Midbrain (tissue), 1 donor: ENCODE measurements around the gene STK4.
A peak's percentile ranks its signal among the peaks of the same experiment; 100 is the strongest.

ENCODE experiments used
- DNase-seq: peaks from one replicate; lab custom pipeline; 2025; lab: John Stamatoyannopoulos, UW

STK4 gene

GRCh38 chr20:45028424-45029136, 62.3 kb downstream of the STK4 start:
- no peak for DNase-seq

- DNase-seq, result no peak
Measured at GRCh38 chr20:45029884-45030283, 63.6 kb downstream of the STK4 start.

GRCh38 chr20:45032276-45032675, 66.0 kb downstream of the STK4 start:
- DNase-seq, result no peak

GRCh38 chr20:45032781-45033180, 66.5 kb downstream of the STK4 start:
- DNase-seq, result no peak

GRCh38 chr20:45034436-45034835, 68.1 kb downstream of the STK4 start:
- no peak for DNase-seq

- no peak for DNase-seq
Measured at GRCh38 chr20:45036044-45036755, 69.9 kb downstream of the STK4 start.

GRCh38 chr20:45037050-45037449, 70.7 kb downstream of the STK4 start:
- DNase-seq, result no peak

- no peak for DNase-seq
Measured at GRCh38 chr20:45037635-45038034, 71.3 kb downstream of the STK4 start.

GRCh38 chr20:45038745-45039474, 72.6 kb downstream of the STK4 start:
- DNase-seq, result no peak

- DNase-seq, result peak; percentile 34
Measured at GRCh38 chr20:45039475-45039820, 73.1 kb downstream of the STK4 start.

- no peak for DNase-seq
Measured at GRCh38 chr20:45041464-45042337, 75.4 kb downstream of the STK4 start.

GRCh38 chr20:45042978-45043377, 76.7 kb downstream of the STK4 start:
- no peak for DNase-seq

- DNase-seq, result peak; percentile 84
Measured at GRCh38 chr20:45044084-45044573, 77.8 kb downstream of the STK4 start.

GRCh38 chr20:45044601-45045000, 78.3 kb downstream of the STK4 start:
- DNase-seq, result no peak

GRCh38 chr20:45047581-45048119, 81.3 kb downstream of the STK4 start:
- DNase-seq, result no peak

GRCh38 chr20:45049438-45049837, 83.1 kb downstream of the STK4 start:
- peak; percentile 67 for DNase-seq

GRCh38 chr20:45049904-45050471, 83.7 kb downstream of the STK4 start:
- DNase-seq, result peak; percentile 79

- DNase-seq, result no peak
Measured at GRCh38 chr20:45051204-45052060, 85.1 kb downstream of the STK4 start.

- peak; percentile 81 for DNase-seq
Measured at GRCh38 chr20:45052698-45053429, 86.6 kb downstream of the STK4 start.
